ENCODE results near the gene BAIAP2L2.
"Not testable (repeated sequence)": the region's sequence is repeated elsewhere in the genome, so short reads cannot be mapped to it uniquely, and the experiment has no call there.

Gene BAIAP2L2, protein sequence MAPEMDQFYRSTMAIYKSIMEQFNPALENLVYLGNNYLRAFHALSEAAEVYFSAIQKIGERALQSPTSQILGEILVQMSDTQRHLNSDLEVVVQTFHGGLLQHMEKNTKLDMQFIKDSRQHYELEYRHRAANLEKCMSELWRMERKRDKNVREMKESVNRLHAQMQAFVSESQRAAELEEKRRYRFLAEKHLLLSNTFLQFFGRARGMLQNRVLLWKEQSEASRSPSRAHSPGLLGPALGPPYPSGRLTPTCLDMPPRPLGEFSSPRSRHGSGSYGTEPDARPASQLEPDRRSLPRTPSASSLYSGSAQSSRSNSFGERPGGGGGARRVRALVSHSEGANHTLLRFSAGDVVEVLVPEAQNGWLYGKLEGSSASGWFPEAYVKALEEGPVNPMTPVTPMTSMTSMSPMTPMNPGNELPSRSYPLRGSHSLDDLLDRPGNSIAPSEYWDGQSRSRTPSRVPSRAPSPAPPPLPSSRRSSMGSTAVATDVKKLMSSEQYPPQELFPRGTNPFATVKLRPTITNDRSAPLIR

DNA sequence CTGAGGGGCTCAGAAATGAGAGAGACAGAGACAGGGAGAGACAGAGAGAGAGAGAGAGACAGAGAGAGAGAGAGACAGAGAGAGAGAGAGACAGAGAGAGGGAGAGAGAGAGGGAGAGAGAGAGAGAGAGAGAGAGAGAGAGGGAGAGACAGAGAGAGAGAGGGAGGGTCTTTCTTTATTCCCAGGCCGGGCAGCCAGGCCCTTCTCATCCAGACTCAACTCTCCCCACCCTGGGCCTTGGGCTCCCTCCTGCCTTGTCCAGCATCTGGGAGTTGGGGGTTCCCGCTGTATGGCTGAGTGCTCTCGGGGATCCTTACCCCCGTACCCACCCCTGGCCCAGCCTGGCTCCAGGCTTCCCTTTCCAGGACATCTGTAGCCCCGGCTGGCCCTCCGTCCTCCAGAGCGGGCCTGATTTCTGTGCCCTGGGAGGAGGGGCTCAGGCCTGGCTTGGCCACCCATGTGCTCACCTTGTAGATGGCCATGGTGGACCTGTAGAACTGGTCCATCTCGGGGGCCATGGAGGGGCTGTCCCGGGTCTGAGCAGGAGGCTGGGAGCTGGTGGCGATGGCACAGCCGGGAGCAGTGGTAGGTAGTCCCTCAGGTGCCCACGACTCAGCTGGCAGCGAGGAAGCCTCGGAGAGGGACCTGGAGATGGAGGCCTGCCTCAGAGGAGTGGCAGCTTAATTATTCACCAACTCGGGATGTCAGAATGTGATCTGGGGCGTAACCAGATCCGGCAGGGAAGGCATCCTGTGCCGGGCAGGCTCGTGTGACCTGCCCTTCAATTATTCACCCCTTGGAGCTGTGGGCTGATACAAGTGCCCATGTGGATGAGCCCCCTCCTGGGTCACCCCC is at the start of gene BAIAP2L2:
Gene BAIAP2L2, minus strand, starts transcription at position 677 of the 855 bp plus-strand sequence. Its CDS starts 159 bp downstream, at position 518.
- Histone ChIP-seq H3K27me3 (ENCODE audit: control insufficient read depth, insufficient read depth, low read length) (no peaks in the 10 kb centered on the region), H3K27ac (ENCODE audit: low read depth, low read length) (no peak within 1 kb of the TSS), H3K4me3 (ENCODE audit: low read length) (peak within 1 kb of the TSS; percentile 50), H3K4me1 (ENCODE audit: control insufficient read depth, insufficient read depth, low read length) (no peaks in the 10 kb centered on the region), H3K36me3 (ENCODE audit: control insufficient read depth, insufficient read depth, low read length) (no peaks in the 10 kb centered on the region), H3K9ac (ENCODE audit: low read length) (peak within 1 kb of the TSS; percentile 16)

GRCh38 chr22:38155703-38156102 is 45.2 kb upstream of the BAIAP2L2 start:
- no peak overlapping the region for H3K27ac ChIP-seq (ENCODE audit: low read depth, low read length)
- H3K4me3 ChIP-seq (ENCODE audit: low read length), result no peak overlapping the region
- H3K36me3 ChIP-seq (ENCODE audit: control insufficient read depth, insufficient read depth, low read length), result no peaks in the 10 kb centered on the region
- no peaks in the 10 kb centered on the region for H3K27me3 ChIP-seq (ENCODE audit: control insufficient read depth, insufficient read depth, low read length)
- H3K9ac ChIP-seq (ENCODE audit: low read length), result no peak overlapping the region
- H3K4me1 ChIP-seq (ENCODE audit: control insufficient read depth, insufficient read depth, low read length), result no peaks in the 10 kb centered on the region

DNA sequence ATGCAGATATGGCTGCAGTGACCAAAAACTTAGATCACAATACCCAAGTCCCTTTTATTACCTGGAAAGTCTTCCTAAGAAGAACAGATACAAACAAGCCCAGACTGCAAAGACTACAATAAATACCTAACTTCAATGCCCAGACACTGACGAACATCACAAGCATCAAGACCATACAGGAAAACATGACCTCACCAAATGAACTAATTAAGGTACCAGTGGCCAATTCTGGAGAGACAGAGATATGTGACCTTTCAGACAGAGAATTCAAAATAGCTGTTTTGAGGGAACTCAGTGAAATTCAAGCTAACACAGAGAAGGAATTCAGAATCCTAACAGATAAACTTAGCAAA is 44.1 kb upstream of the BAIAP2L2 start:
- not testable (repeated sequence) for H3K36me3 ChIP-seq (ENCODE audit: control insufficient read depth, insufficient read depth, low read length); H3K4me3 ChIP-seq (ENCODE audit: low read length); H3K27ac ChIP-seq (ENCODE audit: low read depth, low read length); H3K27me3 ChIP-seq (ENCODE audit: control insufficient read depth, insufficient read depth, low read length); H3K4me1 ChIP-seq (ENCODE audit: control insufficient read depth, insufficient read depth, low read length); H3K9ac ChIP-seq (ENCODE audit: low read length)

DNA sequence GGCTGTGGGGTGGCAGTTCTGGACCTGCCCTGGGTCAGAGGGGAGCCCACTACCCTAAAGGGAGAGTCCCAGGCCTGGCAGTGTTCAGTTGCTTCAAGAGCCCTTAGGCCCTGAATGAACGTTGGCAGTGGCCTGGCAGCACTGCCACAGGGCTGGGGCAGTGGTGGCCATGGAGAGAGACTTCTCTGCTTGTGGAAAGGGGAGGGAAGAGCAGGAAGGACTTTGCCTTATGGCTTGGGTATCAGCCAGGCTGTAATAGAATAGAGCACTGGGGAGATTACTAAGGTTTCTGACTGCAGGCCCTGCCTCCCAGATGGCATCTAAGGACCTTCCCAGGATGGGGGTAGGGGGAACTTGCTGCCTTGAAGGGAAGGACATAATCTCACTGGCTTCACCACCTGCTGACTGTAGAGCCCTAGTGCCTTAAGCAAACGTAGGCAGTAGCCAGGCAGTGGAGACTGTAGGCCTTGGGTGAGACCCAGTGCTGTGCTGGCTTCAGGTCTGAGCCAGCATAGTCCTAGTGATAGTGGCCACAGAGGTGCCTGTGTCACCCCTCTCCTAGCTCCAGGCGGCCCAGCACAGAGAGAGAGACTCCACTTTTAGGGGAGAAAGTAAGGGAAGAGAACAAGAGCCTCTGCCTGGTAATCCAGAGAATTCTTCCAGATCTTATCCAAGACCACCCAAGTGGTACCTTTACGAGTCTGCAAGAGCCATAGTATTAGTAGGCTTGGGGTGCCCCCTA is 43.5 kb upstream of the BAIAP2L2 start:
- H3K4me1 ChIP-seq (ENCODE audit: control insufficient read depth, insufficient read depth, low read length), result no peaks in the 10 kb centered on the region
- no peaks in the 10 kb centered on the region for H3K27me3 ChIP-seq (ENCODE audit: control insufficient read depth, insufficient read depth, low read length)
- no peak overlapping the region for H3K9ac ChIP-seq (ENCODE audit: low read length)
- H3K27ac ChIP-seq (ENCODE audit: low read depth, low read length), result no peak overlapping the region
- H3K36me3 ChIP-seq (ENCODE audit: control insufficient read depth, insufficient read depth, low read length), result no peaks in the 10 kb centered on the region
- no peak overlapping the region for H3K4me3 ChIP-seq (ENCODE audit: low read length)

DNA sequence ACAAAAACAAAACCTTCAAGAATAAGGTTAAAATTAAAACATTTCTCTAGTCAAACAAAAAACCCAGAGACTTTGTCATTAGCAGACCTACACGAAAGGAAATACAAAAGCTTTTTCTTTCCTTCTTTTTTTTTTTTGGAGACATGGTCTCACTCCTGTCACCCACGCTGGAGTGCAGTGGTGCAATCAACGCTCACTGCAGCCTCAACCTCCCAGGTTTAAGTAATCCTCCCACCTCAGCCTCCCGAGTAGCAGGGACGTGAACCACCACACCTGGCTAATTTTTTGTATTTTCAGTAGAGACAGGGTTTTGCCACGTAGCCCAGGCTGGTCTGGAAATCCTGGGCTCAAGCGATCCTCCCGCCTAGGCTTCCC is 40.6 kb upstream of the BAIAP2L2 start:
- Histone ChIP-seq H3K9ac (ENCODE audit: low read length) (no peak overlapping the region), H3K4me1 (ENCODE audit: control insufficient read depth, insufficient read depth, low read length) (no peaks in the 10 kb centered on the region), H3K27ac (ENCODE audit: low read depth, low read length) (no peak overlapping the region), H3K4me3 (ENCODE audit: low read length) (no peak overlapping the region), H3K27me3 (ENCODE audit: control insufficient read depth, insufficient read depth, low read length) (no peaks in the 10 kb centered on the region), H3K36me3 (ENCODE audit: control insufficient read depth, insufficient read depth, low read length) (no peaks in the 10 kb centered on the region)

DNA sequence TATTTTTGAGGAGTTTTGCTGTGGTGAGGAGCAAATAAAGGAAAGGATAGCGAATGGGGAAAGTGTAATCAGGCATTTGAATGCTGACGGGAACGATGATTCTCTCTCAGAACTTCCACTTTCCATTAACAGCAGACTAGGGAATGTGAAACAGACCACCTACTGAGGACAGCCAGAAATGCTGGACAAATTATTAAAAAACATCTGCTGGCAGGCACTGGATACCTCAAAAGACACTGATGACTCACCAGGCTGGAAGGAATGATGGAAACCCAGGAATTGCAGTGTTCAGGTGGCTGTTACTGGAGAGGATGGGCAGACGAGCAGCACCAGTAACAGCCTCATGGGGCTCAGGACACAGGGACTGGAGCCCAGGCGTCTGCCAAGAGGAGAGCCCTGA is 37.8 kb upstream of the BAIAP2L2 start:
- Histone ChIP-seq H3K4me1 (ENCODE audit: control insufficient read depth, insufficient read depth, low read length) (no peaks in the 10 kb centered on the region), H3K9ac (ENCODE audit: low read length) (no peak overlapping the region), H3K27ac (ENCODE audit: low read depth, low read length) (no peak overlapping the region), H3K4me3 (ENCODE audit: low read length) (no peak overlapping the region), H3K36me3 (ENCODE audit: control insufficient read depth, insufficient read depth, low read length) (no peaks in the 10 kb centered on the region), H3K27me3 (ENCODE audit: control insufficient read depth, insufficient read depth, low read length) (no peaks in the 10 kb centered on the region)

DNA sequence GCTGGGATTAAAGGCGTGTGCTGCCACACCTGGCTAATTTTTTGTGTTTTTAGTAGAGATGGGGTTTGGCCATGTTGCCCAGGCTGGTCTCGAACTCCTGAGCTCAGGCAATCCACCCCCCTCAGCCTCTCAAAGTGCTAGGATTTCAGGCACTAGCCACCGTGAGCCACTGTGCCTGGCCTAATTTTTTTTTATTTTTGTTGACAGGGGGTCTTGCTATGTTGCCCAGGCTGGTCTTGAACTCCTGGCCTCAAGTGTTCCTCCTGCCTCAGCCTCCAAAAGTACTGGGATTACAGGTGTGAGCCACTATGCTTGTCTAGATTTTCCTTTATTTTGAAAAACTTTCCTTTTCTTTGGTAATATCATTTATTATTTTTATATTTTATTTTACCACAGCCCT is 35.7 kb upstream of the BAIAP2L2 start:
- not testable (repeated sequence) for H3K36me3 ChIP-seq (ENCODE audit: control insufficient read depth, insufficient read depth, low read length); H3K4me1 ChIP-seq (ENCODE audit: control insufficient read depth, insufficient read depth, low read length); H3K27me3 ChIP-seq (ENCODE audit: control insufficient read depth, insufficient read depth, low read length); H3K27ac ChIP-seq (ENCODE audit: low read depth, low read length); H3K9ac ChIP-seq (ENCODE audit: low read length); H3K4me3 ChIP-seq (ENCODE audit: low read length)

- Histone ChIP-seq H3K27ac (ENCODE audit: low read depth, low read length) (no peak overlapping the region), H3K9ac (ENCODE audit: low read length) (no peak overlapping the region), H3K36me3 (ENCODE audit: control insufficient read depth, insufficient read depth, low read length) (peaks cover 2% of the 10 kb centered on the region), H3K4me3 (ENCODE audit: low read length) (no peak overlapping the region), H3K27me3 (ENCODE audit: control insufficient read depth, insufficient read depth, low read length) (no peaks in the 10 kb centered on the region), H3K4me1 (ENCODE audit: control insufficient read depth, insufficient read depth, low read length) (no peaks in the 10 kb centered on the region)
These were observed 33.5 kb upstream of the BAIAP2L2 start for GRCh38 chr22:38144025-38144405.

- Histone ChIP-seq H3K9ac (ENCODE audit: low read length) (no peak overlapping the region), H3K4me1 (ENCODE audit: control insufficient read depth, insufficient read depth, low read length) (no peaks in the 10 kb centered on the region), H3K27me3 (ENCODE audit: control insufficient read depth, insufficient read depth, low read length) (no peaks in the 10 kb centered on the region), H3K4me3 (ENCODE audit: low read length) (no peak overlapping the region), H3K27ac (ENCODE audit: low read depth, low read length) (no peak overlapping the region), H3K36me3 (ENCODE audit: control insufficient read depth, insufficient read depth, low read length) (peaks cover 2% of the 10 kb centered on the region)
These were observed 32.1 kb upstream of the BAIAP2L2 start for GRCh38 chr22:38142606-38143005.

DNA sequence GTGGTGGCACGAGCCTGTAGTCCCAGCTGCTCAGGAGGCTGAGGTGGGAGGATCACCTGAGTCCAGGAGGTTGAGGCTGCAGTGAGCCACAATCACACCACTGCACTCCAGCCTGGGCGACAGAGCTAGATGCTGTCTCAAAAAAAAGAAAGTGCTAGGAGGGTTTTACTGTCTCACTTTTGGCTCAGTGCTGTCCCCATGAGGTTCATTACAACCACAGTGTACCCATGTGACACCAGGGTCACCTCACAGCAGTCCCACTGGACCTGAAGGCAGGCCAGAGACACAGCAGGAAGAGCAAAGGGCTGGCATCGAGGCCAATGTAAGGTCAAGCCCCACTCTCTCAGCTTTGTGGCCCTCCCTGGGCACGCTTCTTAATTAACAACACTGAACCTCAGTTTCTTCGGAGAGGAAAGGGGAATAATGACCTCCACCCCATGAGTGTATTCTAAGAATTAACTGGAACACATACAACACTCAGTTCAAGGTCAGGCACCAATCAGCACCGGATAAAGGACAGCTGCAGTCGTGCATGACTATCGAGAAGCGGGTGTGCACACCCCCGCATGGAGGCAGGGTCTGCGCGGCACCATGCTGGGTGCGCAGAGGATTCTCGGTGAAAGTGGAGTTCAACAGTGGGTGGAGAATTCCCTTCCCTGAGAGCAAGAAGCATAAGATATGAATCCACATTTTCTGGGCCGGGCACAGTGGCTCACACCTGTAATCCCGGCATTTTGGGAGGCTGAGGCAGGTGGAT is 30.9 kb upstream of the BAIAP2L2 start:
- Histone ChIP-seq H3K27me3 (ENCODE audit: control insufficient read depth, insufficient read depth, low read length) (no peaks in the 10 kb centered on the region), H3K27ac (ENCODE audit: low read depth, low read length) (no peak overlapping the region), H3K4me3 (ENCODE audit: low read length) (no peak overlapping the region), H3K4me1 (ENCODE audit: control insufficient read depth, insufficient read depth, low read length) (no peaks in the 10 kb centered on the region), H3K9ac (ENCODE audit: low read length) (no peak overlapping the region), H3K36me3 (ENCODE audit: control insufficient read depth, insufficient read depth, low read length) (peaks cover 2% of the 10 kb centered on the region)

GRCh38 chr22:38139901-38140300 is 29.4 kb upstream of the BAIAP2L2 start:
- H3K27me3 ChIP-seq (ENCODE audit: control insufficient read depth, insufficient read depth, low read length), result no peaks in the 10 kb centered on the region
- peaks cover 2% of the 10 kb centered on the region for H3K36me3 ChIP-seq (ENCODE audit: control insufficient read depth, insufficient read depth, low read length)
- no peak overlapping the region for H3K9ac ChIP-seq (ENCODE audit: low read length)
- H3K27ac ChIP-seq (ENCODE audit: low read depth, low read length), result no peak overlapping the region
- H3K4me3 ChIP-seq (ENCODE audit: low read length), result no peak overlapping the region
- H3K4me1 ChIP-seq (ENCODE audit: control insufficient read depth, insufficient read depth, low read length), result no peaks in the 10 kb centered on the region

GRCh38 chr22:38138961-38139360 is 28.5 kb upstream of the BAIAP2L2 start:
- Histone ChIP-seq H3K4me3 (ENCODE audit: low read length) (no peak overlapping the region), H3K36me3 (ENCODE audit: control insufficient read depth, insufficient read depth, low read length) (peaks cover 2% of the 10 kb centered on the region), H3K9ac (ENCODE audit: low read length) (no peak overlapping the region), H3K4me1 (ENCODE audit: control insufficient read depth, insufficient read depth, low read length) (no peaks in the 10 kb centered on the region), H3K27me3 (ENCODE audit: control insufficient read depth, insufficient read depth, low read length) (no peaks in the 10 kb centered on the region), H3K27ac (ENCODE audit: low read depth, low read length) (no peak overlapping the region)
